ENCODE measurements around the gene PACS2.
"Not testable (repeated sequence)": the region's sequence is repeated elsewhere in the genome, so short reads cannot be mapped to it uniquely, and the experiment has no call there.

PACS2 gene

GRCh38 chr14:105329411-105330150 lies 15.0 kb downstream of the PACS2 start:
- DNase-seq (ENCODE audit: low spot score), result no peak
- FAIRE-seq, result no peak

DNA sequence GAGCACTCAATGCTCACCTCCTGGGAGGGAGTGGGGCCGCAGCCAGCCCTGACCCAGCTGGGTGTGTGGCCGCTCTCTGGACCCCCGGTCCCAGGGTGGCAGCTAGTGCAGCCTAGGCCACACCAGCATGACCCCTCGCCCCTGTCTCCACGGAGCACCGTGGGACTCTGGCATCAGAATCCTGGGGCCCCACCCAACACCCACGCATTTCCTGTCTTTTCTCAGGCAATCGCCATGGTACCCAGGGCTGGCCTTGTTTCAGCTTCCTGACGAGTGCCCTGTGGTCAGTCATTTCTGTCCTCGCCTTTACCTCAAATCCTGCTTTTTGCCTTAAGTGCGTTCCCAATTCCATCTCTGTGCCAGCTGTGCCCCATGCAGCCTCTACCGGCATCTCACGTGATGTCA lies 15.9 kb downstream of the PACS2 start:
- FAIRE-seq, result no peak
- DNase-seq (ENCODE audit: low spot score), result peak; percentile 41

DNA sequence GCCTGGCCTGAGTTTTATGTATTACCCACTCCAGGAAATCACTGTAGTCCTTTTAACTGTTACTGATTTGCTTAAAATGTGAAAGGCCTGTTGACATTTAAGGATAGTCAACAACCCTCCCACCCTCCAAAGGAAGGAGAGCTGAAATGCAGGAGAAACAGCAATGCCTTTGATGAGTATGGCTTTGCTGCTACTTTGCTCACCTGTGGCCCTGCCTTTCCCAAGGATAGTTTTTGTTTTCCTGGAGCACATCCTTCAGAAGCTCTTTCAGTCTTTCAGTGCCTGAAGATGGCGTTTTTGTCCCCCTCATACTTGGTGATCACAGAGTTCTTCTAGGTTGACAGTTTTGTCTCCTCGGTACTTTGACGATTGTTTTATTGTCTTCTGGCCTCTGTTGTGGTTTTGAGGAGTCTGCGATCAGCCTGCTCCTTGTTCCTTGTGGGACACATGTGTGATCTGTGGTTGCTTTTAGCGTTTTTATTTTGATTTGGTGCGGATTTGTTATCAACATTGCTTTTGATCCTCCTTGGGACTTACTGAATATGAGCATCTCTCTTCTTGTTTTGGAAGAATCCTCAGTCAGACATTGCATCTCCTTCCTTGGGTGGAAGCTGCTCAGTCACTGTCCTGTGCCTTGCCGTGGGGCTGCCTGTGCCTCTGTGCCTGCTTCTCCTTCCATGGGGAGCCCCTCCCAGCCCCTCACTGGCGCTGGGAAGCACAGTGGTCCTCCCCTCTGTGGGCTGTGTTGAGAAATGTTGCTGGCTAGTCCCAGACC lies 17.2 kb downstream of the PACS2 start:
- FAIRE-seq (no peak), DNase-seq (ENCODE audit: low spot score) (no peak)

DNA sequence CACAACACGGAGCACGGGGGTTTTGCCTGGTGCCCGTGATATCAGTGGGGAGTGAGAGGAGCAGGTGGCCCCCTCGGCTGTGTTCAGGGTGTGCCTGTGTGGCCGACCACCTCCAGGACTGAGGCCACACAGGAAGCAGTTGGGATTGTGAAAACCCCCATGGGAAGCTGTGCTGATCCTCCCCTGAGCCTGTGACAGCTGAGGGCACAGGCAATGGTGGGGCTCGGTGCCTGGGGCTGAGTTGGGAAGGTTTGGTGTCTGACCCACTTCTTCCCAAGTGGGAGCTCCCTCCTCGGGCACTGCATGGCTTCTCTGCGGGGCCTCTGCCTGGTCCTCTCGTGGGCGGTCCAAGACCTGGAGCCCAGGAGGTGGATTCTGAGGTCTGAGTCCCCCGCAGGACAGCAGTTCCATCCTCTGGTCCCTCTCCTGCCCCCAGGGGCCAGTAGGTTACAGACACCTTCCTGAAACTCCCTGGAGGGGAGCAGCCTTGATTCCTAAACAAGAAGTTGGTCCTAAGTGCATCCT lies 17.9 kb downstream of the PACS2 start:
- no peak for DNase-seq (ENCODE audit: low spot score)
- FAIRE-seq, result no peak

- FAIRE-seq, result no peak
- no peak for DNase-seq (ENCODE audit: low spot score)
Observed at GRCh38 chr14:105333020-105333490, 18.5 kb downstream of the PACS2 start.

GRCh38 chr14:105333613-105334364 lies 19.2 kb downstream of the PACS2 start:
- no peak for DNase-seq (ENCODE audit: low spot score)
- FAIRE-seq, result no peak

DNA sequence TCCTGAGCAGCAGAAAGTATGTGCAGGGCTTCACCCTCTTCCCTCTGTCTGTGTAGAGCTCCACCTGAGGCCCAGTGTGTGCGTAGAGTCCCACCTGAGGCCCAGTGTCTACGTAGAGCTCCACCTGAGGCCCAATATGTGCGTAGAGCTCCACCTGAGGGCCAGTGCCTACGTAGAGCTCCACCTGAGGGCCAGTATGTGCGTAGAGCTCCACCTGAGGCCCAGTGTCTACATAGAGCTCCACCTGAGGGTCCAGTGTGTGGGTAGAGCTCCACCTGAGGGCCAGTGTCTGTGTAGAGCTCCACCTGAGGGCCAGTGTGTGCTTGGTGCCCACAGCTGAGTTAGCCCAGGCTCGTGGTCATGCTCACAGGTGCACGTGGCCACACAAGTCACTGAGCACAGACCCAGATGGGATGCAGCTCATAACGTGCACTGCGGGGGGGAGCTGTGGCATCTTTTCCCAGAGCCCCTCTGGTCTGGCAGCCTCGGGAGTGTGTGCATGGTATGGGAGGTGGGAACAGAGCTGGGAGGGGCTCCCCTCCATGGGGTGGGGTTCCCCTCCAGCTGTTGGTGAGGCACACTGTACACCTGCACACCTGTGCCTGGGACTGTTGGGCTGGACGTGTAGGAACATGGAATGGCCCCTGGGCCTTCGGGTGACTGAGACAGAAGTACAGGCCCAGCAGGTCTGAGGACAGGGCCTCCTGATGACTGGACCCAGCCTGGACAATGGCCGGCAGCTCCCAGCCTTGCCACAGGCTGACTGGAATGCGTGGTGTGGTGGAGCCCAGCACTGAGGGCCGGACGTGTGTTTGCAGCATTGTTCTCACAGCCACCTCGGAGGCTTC lies 20.1 kb downstream of the PACS2 start:
- FAIRE-seq, result no peak

GRCh38 chr14:105335231-105335542 lies 20.6 kb downstream of the PACS2 start:
- not testable (repeated sequence) for FAIRE-seq; DNase-seq (ENCODE audit: low spot score)

More for the DNA sequence above, 20.1 kb downstream of the PACS2 start:
- no peak for DNase-seq (ENCODE audit: low spot score)

- no peak for FAIRE-seq
- DNase-seq (ENCODE audit: low spot score), result no peak
Observed at GRCh38 chr14:105335735-105336476, 21.4 kb downstream of the PACS2 start.

- no peak for DNase-seq (ENCODE audit: low spot score)
- no peak for FAIRE-seq
Observed at GRCh38 chr14:105336477-105337287, 22.1 kb downstream of the PACS2 start.

DNA sequence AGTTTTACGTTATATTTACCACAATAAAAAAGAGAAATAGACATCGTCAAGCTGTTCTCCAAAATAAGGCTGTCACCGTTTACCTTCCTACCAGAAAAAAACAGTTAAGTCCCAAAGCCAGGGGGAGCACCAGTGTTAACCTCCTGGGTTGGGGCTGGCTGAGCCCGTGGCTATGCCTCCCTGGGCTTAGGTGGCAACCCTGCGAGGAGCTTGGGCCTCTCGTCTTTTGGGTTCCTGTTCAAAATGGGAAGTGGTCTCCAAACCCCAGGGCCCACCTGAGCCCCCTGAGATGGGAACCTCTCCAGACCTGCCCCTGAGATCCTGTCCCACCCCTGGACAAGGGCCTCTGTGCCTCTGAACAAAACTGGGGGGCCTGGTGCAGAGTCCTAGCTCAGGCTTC lies 22.9 kb downstream of the PACS2 start:
- DNase-seq (ENCODE audit: low spot score) (no peak), FAIRE-seq (no peak)

DNA sequence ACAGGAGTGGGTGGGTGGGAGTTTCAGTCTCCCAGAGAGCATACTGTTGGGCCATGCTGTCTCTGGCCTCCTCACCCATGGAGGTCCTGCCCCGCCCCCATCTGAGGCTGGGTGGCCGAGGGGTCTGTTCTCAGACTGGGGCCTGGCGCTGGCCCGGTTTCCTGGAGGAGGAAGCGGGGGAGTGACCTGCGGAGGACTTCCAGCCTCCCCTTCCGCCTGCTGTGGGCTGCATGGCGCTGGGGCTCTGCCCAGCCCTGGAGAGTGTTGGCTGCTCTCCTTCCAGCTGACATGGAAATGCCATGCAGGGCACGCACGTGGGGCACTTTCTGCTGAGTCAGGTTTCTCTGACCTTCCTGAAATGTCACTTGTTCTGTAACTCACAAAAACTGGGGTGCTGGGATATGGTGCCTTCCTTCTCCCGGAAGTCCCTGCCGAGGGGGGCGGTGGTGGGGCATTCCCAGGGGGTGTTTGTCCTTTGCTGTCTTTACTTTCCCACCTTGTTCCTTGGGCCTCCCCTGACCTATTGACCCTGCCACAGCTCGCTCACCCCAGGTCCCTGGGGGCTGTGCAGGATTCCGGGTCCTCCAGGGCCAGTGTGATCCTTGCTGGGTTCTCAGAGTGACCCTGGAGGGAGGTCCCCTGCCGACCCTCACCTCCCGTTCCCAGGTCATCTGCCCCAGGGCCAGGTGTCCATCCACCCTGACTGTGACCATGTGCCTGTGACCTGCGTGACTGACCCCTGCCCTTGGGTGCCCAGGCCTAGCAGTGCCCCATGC lies 23.6 kb downstream of the PACS2 start:
- no peak for FAIRE-seq
- no peak for DNase-seq (ENCODE audit: low spot score)

GRCh38 chr14:105340821-105341733 lies 26.5 kb downstream of the PACS2 start:
- no peak for DNase-seq (ENCODE audit: low spot score)
- FAIRE-seq, result no peak

DNA sequence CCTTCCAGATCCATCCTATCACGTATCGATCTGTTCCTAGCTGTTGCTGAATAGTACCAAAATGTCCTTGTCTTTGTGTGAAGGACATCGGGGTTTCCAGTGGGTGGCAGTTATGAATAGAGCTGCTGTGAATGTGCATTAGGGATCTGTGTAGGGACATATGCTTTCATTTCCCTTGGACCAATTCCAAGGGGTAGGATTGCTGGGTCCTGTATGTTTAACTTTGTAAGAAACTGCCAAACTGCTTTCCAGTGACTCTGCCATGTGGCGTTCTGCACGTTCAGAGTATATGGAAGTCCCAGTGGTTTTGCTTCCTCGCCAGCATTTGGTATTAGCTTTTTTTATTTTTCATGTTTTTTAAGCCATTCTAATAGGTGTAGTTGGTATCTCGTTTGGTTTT lies 28.6 kb downstream of the PACS2 start:
- DNase-seq (ENCODE audit: low spot score) (no peak), FAIRE-seq (no peak)

- FAIRE-seq (no peak), DNase-seq (ENCODE audit: low spot score) (no peak)
Observed at GRCh38 chr14:105346200-105346533, 31.6 kb downstream of the PACS2 start.

DNA sequence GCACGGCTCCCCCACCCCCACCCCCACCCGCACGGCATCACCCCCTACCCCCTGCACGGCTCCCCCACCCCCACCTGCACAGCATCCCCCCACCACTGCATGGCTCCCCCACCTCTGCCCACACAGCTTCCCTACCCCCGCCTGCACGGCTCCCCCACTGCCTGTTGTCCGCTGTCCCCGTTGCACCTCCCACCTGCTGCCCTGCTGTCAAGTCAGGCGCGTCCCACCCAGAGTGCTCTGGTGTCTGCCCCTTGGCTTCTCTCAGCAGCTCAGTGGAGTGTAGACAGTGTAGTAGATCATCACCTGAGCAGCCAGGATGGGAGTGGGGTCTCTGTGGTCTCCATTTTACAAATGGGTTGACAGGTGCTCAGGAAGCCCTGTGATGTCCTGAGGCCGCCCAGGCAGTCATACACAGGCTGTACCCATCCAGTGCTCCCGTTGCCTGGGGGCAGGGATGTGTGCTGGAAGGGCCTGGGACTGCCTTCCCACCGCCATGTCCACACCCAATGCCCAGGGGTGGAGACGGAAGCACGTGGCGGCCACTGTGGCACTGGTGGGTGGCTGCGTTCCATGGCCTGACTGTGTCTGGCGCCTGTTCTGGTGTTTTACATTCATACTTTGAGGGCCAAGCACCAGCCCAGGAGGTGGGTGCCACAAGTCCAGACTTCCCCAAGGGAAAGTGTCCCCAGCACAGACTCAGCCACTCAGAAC lies 32.5 kb downstream of the PACS2 start:
- DNase-seq (ENCODE audit: low spot score) (no peak), FAIRE-seq (no peak)

DNA sequence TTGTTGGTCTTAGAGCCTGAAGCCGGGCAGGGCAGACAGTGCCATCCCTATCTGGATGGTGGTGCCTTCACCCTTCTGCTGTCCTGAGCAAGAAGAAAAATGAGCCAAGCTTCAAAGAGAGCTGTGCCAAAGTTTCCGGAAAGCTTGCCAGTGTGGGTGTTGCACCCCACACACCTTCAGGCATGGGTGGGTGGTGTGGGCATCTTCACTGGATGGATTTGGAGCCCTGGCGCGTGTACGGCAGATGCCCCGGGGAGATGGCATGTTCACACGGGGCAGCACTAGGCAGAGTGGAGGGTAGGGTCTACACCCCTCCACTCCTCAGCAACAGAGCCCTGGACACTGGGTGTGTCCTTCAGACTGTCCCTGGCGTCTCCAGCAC lies 33.0 kb downstream of the PACS2 start:
- DNase-seq (ENCODE audit: low spot score) (no peak), FAIRE-seq (no peak)
